Upper lobe of left lung (tissue), 4 donors: Measurements from ENCODE around the gene PPP1R11.

ENCODE experiments used
- EP300 ChIP-seq, 4 donors: sonication (generic); formaldehyde crosslinking; IDR thresholded peaks; one replicate each; pipeline ENCODE4 v1.5.1; 2017; ENCODE audit warnings: antibody characterized with exemption in 4 of 4, control low read depth in 2 of 4
- POLR2A ChIP-seq, 4 donors: fragments of 450-650 bp; IDR thresholded peaks; one replicate each; pipeline ENCODE4 v1.5.1; 2016 to 2017; ENCODE audit warnings: antibody characterized with exemption in 4 of 4, mild to moderate bottlenecking in 2 of 4
- POLR2AphosphoS5 ChIP-seq, 2 donors: sonication (generic); formaldehyde crosslinking; IDR thresholded peaks; one replicate each; pipeline ENCODE4 v1.5.1; 2017; ENCODE audit warnings: antibody characterized with exemption in 2 of 2
- TF ChIP-seq, protein P1 (sequence below), 6 experiments: fragments of 450-650 bp in 4 of 6; fragments of 200-600 bp in 2 of 6; sonication (generic) in 2 of 6; IDR thresholded peaks; one replicate each; pipeline ENCODE4 v1.5.1; 2016 to 2019; ENCODE audit warnings: antibody characterized with exemption in 6 of 6

- TF ChIP-seq POLR2AphosphoS5 (IDR thresholded peaks at IDR 0.05): no peak
- TF ChIP-seq POLR2A (IDR thresholded peaks at IDR 0.05): no peak
- TF ChIP-seq, protein P1, sequence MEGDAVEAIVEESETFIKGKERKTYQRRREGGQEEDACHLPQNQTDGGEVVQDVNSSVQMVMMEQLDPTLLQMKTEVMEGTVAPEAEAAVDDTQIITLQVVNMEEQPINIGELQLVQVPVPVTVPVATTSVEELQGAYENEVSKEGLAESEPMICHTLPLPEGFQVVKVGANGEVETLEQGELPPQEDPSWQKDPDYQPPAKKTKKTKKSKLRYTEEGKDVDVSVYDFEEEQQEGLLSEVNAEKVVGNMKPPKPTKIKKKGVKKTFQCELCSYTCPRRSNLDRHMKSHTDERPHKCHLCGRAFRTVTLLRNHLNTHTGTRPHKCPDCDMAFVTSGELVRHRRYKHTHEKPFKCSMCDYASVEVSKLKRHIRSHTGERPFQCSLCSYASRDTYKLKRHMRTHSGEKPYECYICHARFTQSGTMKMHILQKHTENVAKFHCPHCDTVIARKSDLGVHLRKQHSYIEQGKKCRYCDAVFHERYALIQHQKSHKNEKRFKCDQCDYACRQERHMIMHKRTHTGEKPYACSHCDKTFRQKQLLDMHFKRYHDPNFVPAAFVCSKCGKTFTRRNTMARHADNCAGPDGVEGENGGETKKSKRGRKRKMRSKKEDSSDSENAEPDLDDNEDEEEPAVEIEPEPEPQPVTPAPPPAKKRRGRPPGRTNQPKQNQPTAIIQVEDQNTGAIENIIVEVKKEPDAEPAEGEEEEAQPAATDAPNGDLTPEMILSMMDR (IDR thresholded peaks at IDR 0.05): no peak
- no peak for TF ChIP-seq EP300 (IDR thresholded peaks at IDR 0.05)
Observed at GRCh38 chr6:30100154-30100553, 33.2 kb downstream of the PPP1R11 start.
